ENCODE data around the gene ENTREP1. TPM values are rescaled to one million over a fixed set of nuclear protein-coding genes. Genes with fewer than 3 reads are reported as not detected.
A peak's percentile ranks its signal among the peaks of the same experiment; 100 is the strongest.

The ENTREP1 gene
- total RNA-seq, 4 donors from 2014 or later: 2.2 to 23.2 (median 9.0) TPM

DNA sequence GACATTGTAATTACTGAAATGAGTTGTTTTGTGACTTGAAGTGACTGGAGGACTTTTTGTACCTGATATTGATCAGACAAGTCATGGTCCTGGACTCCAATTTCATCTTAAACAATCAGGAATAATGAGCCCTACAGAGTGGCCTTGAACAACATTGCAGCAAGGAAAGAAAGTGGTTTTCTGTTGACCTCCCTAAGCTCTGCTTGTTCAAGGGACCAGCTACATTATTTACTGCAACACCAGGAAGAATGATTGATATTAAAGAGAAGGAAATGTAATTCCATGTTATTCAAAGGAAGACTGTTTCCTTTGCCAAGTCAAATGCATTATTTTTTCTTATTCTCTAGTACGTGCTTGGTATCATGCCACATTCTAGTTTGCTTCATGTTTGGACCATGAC lies 22.6 kb downstream of the ENTREP1 start:
- DNase-seq: no peak
- Histone ChIP-seq H3K4me3 (no peak overlapping the region), H3K4me1 (no peaks in the 10 kb centered on the region), H3K27me3 (no peaks in the 10 kb centered on the region), H3K9me3 (no peaks in the 10 kb centered on the region), H3K27ac (no peak overlapping the region), H3K36me3 (no peaks in the 10 kb centered on the region)
- TF ChIP-seq, protein P1, sequence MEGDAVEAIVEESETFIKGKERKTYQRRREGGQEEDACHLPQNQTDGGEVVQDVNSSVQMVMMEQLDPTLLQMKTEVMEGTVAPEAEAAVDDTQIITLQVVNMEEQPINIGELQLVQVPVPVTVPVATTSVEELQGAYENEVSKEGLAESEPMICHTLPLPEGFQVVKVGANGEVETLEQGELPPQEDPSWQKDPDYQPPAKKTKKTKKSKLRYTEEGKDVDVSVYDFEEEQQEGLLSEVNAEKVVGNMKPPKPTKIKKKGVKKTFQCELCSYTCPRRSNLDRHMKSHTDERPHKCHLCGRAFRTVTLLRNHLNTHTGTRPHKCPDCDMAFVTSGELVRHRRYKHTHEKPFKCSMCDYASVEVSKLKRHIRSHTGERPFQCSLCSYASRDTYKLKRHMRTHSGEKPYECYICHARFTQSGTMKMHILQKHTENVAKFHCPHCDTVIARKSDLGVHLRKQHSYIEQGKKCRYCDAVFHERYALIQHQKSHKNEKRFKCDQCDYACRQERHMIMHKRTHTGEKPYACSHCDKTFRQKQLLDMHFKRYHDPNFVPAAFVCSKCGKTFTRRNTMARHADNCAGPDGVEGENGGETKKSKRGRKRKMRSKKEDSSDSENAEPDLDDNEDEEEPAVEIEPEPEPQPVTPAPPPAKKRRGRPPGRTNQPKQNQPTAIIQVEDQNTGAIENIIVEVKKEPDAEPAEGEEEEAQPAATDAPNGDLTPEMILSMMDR (IDR thresholded peaks at IDR 0.05): no peak
- no peak for TF ChIP-seq POLR2A (IDR thresholded peaks at IDR 0.05)
- TF ChIP-seq EP300 (IDR thresholded peaks at IDR 0.05; ENCODE audit: low read depth): no peak
- TF ChIP-seq POLR2AphosphoS5 (IDR thresholded peaks at IDR 0.05): no peak
- WGBS, 2 donors (ENCODE audit: low coverage in 1 of 2): 63 to 71% methylated on average over 1 of the region's 1 CpG
- in situ Hi-C loops (cut with MboI; ENCODE audit: low pct_ligation_motif_present in 1 of 4, low pct_unique_long_range_greater_than_20kb in 1 of 4, low sequenced_read_pairs in 3 of 4): no loop called here
- intact Hi-C loops (cut with DNase I; ENCODE audit: low total_unique reads): no loop called here

GRCh38 chr9:69351227-69351626 lies 26.2 kb downstream of the ENTREP1 start:
- H3K27ac ChIP-seq: no peak overlapping the region
- H3K4me3 ChIP-seq: no peak overlapping the region
- no peaks in the 10 kb centered on the region for H3K27me3 ChIP-seq
- H3K36me3 ChIP-seq: no peaks in the 10 kb centered on the region
- no peaks in the 10 kb centered on the region for H3K4me1 ChIP-seq
- TF ChIP-seq POLR2A (IDR thresholded peaks at IDR 0.05) (no peak), POLR2AphosphoS5 (IDR thresholded peaks at IDR 0.05) (no peak)
- TF ChIP-seq, protein P1 (IDR thresholded peaks at IDR 0.05): no peak
- no peak for DNase-seq
- H3K9me3 ChIP-seq: no peaks in the 10 kb centered on the region
- in situ Hi-C loops (cut with MboI; ENCODE audit: low pct_ligation_motif_present in 1 of 4, low pct_unique_long_range_greater_than_20kb in 1 of 4, low sequenced_read_pairs in 3 of 4) (no loop called here), intact Hi-C loops (cut with DNase I; ENCODE audit: low total_unique reads) (no loop called here)
- WGBS, 2 donors (ENCODE audit: low coverage in 1 of 2): 100% methylated on average over 2 to 3 of the region's 3 CpGs

GRCh38 chr9:69355232-69355631 lies 30.2 kb downstream of the ENTREP1 start:
- in situ Hi-C loops (cut with MboI; ENCODE audit: low pct_ligation_motif_present in 1 of 4, low pct_unique_long_range_greater_than_20kb in 1 of 4, low sequenced_read_pairs in 3 of 4): no loop called here
- H3K36me3 ChIP-seq: no peaks in the 10 kb centered on the region
- intact Hi-C loops (cut with DNase I; ENCODE audit: low total_unique reads): no loop called here
- H3K27me3 ChIP-seq: no peaks in the 10 kb centered on the region
- H3K4me3 ChIP-seq: no peak overlapping the region
- no peaks in the 10 kb centered on the region for H3K9me3 ChIP-seq
- no peak overlapping the region for H3K27ac ChIP-seq
- no peaks in the 10 kb centered on the region for H3K4me1 ChIP-seq
- TF ChIP-seq, protein P1 (IDR thresholded peaks at IDR 0.05): no peak
- TF ChIP-seq POLR2A (IDR thresholded peaks at IDR 0.05): no peak
- no peak for TF ChIP-seq POLR2AphosphoS5 (IDR thresholded peaks at IDR 0.05)
- no peak for TF ChIP-seq EP300 (IDR thresholded peaks at IDR 0.05; ENCODE audit: low read depth)
- WGBS, 2 donors (ENCODE audit: low coverage in 1 of 2): 78 to 79% methylated on average over 1 of the region's 1 CpG
- DNase-seq: no peak

DNA sequence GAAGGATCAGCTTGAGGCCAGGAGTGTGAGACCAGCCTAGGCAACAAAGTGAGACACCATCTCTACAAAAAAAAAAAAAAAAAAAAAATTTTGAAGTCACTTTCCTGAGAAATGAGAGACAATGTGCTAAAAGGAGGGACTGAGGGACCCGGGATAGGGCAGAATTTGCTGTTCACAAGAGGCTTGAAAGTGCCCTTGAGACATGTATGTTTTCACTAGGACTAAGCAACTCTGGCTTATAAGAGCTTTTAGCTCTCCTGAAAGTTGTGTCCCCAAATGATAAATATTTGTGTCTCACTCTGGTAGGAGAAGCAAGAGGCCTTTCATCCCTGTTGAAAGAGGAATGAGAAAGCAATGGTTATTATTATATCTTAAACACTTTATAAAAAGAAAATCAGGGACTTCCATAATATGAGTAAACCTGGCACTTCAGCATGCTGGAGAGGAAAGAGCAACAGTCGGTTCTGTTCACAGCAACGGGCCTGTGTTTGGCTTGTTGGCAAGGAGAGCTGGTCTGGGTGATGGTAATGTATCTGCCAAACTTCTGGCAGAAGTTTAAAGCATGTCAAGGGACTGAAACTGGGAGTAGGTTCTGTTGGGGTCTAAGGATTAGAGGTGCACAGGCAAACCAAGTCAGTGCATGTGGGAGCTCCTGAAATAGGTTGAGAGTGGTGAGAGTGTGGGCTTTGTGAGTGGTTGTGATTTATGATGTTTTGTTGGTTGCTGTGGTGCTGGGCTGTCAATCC lies 32.2 kb downstream of the ENTREP1 start:
- peak overlapping the region in 2 of 4 donors; percentile 25 to 36 for H3K27ac ChIP-seq
- no peak overlapping the region for H3K4me3 ChIP-seq
- TF ChIP-seq POLR2AphosphoS5 (IDR thresholded peaks at IDR 0.05): no peak
- TF ChIP-seq EP300 (IDR thresholded peaks at IDR 0.05; ENCODE audit: low read depth): no peak
- no peak for TF ChIP-seq POLR2A (IDR thresholded peaks at IDR 0.05)
- TF ChIP-seq, protein P1 (IDR thresholded peaks at IDR 0.05): no peak
- 50 to 100% methylated on average over 1 to 3 of the region's 3 CpGs for WGBS, 2 donors (ENCODE audit: low coverage in 1 of 2)
- H3K4me1 ChIP-seq: no peaks in the 10 kb centered on the region
- no peaks in the 10 kb centered on the region for H3K36me3 ChIP-seq
- H3K9me3 ChIP-seq: no peaks in the 10 kb centered on the region
- no peak for DNase-seq
- in situ Hi-C loops (cut with MboI; ENCODE audit: low pct_ligation_motif_present in 1 of 4, low pct_unique_long_range_greater_than_20kb in 1 of 4, low sequenced_read_pairs in 3 of 4): no loop called here
- intact Hi-C loops (cut with DNase I; ENCODE audit: low total_unique reads): no loop called here
- H3K27me3 ChIP-seq: no peaks in the 10 kb centered on the region
